Activated T-helper 1 cell treated with anti-CD3 and anti-CD28 coated beads, Interleukin-2, amount 50 U/mL, for 16 hours (primary cell): ENCODE results near the gene LDHAL6B.
"Not testable (repeated sequence)": the region's sequence is repeated elsewhere in the genome, so short reads cannot be mapped to it uniquely, and the experiment has no call there.

Experiments used
- DNase-seq, 2 donors: peaks; one replicate each; pipeline ENCODE4 v3.0.0-alpha.2; 2020; ENCODE audit warnings: low read depth in 1 of 2, low spot score in 1 of 2

The LDHAL6B gene

DNA sequence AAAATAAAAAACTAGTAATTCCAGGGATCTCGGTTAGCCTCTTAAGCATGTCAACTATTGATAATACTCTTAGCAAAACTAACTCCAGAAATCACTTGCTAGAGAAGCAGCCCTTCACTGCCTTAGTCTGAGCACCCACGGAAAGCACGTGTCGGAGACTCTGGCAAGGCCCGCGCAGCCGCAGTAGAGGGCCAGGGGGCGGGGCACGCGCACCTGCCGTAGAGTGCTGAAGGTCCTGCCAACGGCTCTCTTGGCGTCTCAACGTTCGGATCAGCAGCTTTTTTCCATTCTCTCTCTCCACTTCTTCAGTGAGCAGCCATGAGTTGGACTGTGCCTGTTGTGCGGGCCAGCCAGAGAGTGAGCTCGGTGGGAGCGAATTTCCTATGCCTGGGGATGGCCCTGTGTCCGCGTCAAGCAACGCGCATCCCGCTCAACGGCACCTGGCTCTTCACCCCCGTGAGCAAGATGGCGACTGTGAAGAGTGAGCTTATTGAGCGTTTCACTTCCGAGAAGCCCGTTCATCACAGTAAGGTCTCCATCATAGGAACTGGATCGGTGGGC, at the start of gene LDHAL6B:
Gene LDHAL6B (plus strand): TSS at position 221 of the 561 bp plus-strand sequence. CDS start 98 bp downstream, at position 319.
- no peak for DNase-seq

DNA sequence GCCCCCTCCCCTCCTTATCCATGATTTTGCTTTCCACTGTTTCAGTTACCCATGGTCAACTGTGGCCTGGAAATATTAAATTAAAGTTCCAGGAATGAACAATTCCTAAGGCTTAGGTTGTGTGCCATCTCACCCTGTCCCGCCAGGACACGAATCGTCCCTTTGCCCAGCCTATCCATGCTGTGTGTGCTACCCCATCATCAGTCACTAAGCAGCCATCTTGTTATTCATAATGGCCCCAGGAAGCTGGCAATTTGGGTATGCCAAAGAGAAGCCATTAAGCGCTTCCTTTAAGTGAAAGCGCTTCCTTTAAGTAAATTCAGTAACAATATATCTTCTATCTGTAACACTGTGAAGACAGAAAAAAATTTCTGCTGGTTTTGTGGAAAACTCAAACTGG, 49.2 kb upstream of the LDHAL6B start:
- no peak for DNase-seq

DNA sequence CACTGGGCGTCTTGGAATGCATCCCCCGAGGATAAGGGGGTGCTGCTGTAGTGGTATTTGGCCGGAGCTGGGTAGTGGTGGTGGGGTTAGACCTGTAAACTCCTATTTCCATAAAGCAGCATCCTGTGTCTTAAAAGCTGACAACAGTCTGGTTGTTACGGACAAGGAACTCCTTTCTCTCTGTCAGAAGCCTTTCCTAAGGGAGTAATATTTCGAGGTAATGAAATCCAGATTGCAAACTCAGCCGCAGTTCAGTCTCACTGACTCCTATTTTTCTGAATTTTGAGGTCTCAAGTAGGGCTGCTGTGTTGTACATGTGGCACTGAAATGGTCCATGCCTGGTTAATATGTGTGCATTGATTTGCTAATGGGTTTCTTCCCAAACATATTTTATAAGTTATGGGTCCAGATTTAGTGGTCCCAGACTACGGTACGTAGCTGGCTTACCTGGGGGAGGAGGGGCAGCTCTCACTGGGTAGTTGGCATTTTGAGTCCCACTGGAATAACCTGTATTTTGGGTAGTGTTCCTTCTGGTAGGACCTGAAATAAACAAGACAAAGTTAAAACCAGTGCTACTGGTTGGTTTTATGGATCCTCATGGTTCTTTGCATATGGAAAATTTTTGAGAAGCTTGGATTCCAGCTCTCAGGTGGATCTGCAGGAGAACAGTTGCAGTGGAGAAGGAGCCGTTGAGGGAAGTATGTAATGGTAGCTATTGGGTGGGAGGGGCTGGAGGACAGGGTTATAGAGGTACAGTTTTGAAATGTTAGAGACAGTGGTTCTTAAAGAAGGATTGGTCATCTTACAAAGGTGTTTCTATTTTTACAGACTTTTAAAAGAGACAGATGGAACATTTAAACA, 48.6 kb upstream of the LDHAL6B start:
- DNase-seq, result no peak

DNA sequence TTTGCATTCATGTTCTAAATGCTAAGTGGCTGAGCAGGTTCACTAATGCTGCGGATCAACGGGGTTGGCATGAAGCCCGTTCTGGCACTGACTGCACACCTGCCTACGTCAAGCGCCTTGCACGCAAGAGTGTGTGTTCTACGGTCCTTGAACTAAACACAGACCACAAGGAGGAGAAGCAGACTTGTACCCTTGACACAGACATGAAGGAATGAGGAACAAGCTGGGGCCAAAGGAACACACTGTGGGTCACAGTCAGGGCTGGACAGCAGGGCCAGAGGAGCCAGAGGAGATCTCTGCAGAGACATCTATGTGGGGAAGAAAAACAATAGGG, 48.0 kb upstream of the LDHAL6B start:
- no peak for DNase-seq

DNA sequence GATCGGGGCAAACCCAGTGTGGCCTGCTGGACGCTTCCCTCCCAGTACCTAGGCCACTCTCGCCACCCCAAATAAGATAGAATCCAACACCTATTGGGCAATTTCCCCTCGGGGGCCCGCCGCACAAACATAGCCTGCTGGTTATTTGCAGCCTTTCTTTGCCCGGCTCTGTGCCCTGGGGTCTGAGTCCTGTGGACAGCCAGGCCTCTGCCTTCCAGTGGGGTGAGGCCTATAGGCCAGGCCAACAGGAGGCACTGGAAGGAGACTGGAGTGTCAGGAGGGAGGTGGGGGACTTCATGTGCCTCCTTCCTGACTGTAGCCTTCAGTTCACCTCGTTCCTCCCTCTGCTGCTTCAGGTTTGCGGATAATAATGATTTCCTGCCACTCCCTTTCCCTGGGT, 47.4 kb upstream of the LDHAL6B start:
- no peak for DNase-seq

DNA sequence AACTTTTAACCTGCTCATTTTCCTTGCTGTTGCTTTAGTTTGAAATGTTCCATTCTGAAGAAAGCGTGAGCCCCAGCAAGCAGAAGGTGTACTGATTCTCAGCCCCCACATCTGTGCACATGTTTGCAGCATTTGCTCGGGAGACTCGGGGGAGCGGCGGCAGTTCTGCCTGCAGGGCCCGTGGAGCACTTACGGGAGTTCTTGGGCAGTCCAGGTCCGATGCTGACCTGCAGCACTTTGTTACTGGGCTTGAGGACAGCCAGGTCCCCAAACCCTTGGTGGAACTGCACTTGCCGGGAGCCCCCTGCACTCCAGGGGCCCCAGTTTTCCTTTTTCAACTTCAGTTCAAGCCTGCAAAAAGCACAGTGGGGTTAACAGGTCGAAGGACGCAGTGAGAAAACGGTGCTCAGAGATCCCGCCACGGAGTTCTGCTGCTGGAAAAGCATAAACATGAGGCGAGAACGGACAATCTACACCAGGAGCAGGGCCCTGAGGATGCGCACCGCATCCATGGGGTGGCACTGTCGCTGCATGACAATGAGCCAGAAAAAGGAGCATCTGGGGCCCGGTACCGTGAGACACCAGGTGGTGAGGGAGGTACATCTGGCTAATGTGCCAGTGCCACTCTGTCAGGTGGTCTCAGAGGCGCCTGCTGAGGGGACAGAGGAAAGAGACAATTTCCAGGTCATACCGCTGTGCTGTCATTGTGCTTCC, 45.6 kb upstream of the LDHAL6B start:
- DNase-seq, result no peak

DNA sequence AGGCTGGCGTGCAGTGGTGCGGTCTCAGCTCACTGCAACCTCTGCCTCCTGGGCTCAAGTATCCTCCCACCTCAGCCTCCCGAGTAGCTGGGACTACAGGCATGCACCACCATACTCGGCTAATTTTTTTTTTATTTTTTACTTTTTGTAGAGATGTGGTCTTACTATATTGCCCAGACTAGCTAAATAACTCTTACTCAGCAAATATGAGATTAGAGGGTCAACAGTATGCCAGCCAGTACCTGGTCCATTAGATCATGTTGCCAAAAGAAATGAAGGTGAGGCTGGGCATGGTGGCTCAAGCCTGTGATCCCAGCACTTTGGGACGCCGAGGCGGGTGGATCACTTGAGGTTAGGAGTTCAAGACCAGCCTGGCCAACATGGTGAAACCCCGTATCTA, 44.6 kb upstream of the LDHAL6B start:
- DNase-seq, result not testable (repeated sequence)

DNA sequence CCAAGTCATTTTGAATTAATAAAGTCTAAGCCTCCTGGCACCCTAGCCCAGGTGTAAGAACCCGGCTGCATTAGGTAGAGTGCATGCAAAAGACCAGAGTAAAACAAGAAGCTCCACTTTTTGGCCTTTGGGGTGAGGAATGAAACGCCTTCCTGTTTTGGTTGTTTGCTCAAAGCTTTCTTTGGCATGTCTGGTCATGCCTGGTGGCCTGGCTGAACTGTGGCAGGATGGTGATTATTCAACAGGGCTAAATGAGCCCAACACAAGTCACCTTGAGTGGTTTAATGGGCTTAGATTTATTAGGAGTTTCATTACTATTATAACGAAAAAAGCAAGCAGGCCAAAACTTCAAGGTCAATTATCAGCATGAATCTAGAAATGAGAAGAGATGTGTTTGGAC, 40.9 kb upstream of the LDHAL6B start:
- no peak for DNase-seq

DNA sequence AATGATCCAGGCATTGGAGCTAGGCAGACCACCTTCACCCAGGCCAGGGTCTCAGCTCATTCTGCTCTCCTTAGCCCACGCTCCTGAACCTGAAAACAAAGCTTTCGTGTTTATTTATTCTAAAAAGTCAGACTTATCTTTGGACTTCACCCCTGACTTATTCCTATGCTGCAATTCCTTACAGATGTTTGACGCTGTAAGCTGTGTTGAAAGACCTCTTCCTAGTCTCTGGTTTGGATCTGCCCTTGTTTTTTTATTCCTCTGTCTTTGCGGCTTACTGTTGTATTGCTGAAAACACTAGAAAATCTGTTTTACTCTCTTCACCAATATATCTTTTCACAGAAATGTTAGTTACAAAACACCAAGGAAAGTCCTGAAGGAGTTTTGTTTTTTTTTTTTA, 40.5 kb upstream of the LDHAL6B start:
- no peak for DNase-seq

DNA sequence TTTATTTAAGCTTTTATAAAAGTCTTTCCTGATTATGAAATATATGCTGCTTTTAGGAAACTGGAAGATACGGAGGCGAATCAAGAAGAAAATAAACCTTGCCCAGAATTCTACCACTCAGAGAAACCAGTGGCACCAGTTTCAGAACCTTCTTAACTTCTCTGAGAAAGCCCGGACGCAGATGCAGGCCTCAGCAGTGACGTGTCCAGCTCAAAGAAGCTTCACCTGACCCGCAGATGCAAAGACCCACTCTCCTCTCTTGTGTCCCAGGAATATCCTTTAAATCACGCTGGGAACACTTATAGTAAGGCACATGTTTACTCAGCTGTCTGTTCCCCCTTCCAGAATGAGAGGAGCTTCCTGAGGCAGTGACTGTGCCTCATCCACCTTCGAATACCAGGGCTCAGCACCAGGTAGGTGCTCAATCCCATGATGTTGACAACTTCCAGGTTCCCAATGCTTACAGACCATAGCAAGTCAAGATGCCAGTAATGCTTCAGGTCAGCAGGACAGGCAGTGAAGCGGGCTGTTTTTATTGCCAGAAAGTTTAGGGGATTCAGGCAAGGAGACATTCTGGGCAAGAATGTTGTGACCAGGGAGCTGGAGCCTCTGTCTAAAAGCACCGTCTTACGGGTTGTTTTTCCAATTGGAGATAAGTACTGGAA, 39.9 kb upstream of the LDHAL6B start:
- DNase-seq, result no peak

DNA sequence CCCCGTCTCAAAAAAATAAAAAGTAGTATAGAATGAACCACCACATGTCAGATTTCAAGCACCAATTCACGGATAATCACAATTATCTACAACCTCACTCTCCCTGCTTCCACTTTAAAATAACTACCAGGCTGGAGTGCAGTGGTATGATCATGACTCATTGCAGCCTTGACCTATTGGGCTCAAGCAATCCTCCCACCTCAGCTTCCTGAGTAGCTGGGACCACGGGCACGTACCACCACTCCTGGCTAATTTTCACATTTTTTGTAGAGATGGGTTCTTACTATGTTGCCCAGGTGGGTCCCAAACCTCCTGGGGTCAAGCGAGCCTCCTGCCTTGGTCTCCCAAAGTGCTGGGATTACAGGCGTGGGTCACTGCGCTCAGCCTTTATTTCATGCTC, 38.1 kb upstream of the LDHAL6B start:
- DNase-seq, result no peak

DNA sequence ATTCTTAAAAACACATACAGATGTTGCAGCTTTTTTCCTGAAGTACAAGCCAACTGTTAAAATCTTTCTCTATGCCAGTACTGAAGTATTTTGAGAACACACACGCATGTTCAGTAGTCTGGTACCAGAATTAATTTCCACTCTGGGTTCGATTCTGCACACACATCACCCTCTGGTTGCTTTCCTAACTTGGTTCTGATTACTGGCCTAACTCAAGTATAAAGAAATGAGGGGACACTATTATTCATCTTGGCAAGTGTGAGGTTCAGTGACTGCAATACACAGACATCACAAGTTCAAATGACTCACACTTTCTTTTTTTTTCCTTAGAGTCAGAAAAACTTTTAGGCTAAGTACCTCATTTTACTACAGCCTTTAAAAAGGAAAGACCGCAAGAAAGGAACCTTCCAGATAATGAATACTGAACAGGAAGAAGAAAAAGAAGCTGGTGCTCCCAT, 37.4 kb upstream of the LDHAL6B start:
- no peak for DNase-seq

DNA sequence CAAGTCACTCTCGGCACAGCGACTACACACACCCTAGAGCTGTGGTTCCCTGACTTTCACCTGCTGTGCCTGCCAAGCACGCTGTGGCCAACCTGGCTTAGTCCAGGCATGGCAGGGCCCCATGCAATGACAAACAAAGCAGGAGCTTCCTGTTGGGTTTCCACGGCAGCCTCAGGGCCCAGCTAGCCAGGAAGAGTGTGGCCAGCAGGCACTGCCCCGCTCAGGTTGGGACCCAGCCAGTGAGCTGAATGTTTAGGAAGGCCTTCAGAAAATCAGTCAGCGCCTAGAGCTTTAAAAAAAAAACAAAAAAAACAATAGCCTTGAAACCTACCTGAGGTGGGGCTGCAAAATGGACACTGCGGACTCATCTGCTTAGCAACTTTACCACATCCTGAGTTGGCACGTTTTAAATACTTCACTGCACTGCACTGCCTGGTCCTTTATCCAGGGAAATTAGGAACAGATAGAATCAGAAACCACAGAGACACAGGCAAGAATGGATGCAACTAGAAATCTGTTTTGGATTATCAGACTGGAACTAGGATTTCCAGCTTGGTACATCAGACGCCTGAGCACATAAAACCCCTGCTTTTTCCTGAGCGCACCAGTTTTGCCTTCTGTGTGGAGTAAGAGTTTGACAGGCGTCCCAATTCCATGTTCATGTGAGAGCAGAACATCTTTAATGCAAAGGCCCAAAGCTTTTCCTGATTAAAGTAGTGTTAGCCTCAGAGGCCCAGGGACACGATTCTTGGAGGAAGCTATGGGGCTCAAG, 36.2 kb upstream of the LDHAL6B start:
- no peak for DNase-seq

DNA sequence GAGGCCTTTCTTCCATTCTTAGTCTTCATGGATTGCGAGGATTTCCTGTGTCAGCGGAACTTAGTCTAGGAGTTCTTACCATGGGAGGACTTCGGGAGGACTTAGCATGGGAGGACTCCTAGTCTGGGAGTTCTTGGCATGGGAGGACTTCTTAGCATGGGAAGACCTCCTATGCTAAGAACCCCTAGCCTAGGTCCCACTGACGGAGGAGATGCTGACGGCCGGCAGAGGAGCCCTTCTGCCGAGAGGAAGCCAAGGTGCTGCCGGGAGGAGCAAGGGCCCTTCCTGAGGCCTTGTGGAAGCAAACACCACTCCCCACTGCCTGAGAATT, 35.6 kb upstream of the LDHAL6B start:
- no peak for DNase-seq

DNA sequence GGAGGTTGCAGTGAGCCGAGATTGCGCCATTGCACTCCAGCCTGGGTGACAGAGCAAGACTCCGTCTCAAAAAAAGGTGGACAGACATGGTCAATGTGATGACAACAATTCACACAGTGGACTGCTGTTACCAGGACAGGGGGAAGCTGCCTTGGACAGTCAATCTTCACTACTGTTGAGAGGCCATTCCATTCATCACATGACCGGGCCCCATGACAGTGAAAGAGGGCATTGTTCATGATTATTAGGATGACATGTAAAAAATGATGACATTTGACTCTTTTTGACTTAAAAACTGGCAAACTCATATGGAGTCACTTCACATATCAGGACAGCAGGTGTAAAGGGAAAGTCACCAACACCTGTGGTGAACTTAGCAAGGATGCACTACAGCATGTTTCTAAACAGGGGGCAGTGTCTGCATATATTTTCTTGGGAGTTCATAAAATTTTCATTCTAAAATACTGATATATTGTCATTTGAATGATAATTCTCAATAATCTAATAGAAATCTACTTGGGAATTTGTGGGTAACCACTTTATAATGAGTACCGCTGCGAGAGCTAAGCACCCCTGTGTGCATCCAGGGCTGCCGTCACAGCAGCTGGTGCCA, 34.2 kb upstream of the LDHAL6B start:
- no peak for DNase-seq

DNA sequence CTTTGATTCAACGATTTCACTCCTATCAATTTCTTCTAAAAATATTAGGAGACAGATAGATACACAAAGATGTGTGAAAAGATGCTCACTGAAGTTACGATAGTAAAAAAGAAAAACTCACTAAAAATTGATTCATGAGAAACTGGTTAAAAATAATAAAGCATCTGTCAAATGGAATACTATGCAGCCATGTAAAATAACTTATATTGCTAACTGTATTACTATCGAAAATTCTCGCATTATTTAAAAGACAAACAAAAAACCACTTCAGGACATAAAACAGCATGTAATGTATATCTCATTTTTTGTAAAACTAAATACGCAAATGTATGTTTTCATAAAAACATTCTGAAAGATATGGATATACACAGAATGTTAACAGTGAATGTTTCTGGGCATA, 33.4 kb upstream of the LDHAL6B start:
- no peak for DNase-seq

DNA sequence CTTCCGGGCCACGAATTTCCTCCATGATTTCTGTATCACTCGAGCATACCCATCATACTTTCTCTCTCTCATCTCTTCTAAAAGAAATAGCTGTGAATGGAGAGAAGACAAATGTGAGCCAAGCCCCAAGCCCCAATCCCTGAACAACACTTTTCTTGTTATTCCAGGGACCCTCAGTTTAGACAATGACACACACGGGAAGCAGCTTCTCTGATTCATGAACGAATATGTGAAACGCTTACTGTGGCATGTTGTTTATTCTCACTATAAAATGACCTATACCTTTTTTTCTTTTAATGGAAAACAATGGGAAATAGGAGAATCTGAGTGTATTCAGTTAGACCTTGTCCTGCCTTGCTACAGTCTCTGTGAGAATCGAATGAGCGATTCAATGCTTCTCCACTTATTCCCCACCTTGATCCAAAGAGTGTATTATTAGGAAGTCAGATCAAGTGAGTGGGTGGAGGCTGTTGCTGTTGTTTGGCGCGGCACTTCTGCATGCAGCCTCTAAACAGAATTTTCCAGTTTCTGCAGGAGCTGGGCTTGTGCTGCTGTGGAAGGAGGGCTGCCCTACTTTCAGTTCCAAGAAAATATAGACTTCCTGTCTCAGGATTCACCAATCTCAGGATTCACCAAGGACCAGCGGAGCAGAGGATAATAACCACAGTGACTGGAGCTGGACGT, 32.4 kb upstream of the LDHAL6B start:
- DNase-seq, result no peak

DNA sequence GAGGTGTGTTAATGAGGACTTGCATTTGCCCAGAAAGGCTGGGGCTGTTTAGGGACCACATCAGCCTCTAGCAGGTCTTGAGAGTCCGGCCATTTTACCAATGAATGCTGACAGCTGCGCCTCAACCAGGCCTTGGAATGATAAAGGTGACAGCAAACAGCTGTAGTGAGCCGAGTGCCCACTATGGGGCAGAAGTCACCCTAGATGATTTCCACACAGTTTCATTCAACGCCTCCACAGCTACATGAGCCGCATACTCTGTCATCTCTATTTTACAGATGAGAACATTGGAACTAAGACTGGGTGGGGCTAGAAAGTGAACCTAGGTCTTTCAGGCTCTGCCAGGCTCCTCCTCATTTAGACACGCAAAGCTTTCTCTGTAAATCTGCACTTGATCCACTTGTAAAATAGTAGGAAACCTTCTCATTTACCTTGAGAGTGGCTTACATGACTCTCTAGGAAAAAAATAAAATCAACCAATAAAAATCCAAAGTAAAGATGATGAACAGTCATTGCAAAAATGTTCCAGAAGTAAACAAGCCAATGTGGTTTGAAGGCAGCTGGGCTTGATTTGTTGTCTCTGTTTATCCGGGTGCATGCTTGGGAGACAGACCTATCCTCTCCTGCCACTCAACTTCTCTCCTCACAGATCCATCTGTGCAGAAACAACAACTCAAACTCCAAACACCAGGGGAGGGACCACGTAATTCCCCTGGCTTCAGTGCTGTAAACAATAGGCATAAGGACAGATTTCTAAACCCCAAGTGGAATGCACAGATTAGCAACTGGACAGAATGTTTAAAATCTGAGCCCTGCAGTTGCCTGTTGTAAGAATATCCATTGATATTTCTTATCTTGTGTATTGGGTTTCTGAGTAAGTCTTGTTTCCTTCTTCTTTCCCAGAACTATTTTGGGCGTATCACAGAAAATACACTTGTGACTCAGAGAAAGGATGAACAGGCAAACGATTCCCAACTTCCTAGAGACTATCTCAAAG, 31.5 kb upstream of the LDHAL6B start:
- DNase-seq, result peak in 1 of 2 donors; percentile 4
